ENCODE results near the gene OR14K1.
"Not testable (repeated sequence)": the region's sequence is repeated elsewhere in the genome, so short reads cannot be mapped to it uniquely, and the experiment has no call there.

Gene OR14K1, protein sequence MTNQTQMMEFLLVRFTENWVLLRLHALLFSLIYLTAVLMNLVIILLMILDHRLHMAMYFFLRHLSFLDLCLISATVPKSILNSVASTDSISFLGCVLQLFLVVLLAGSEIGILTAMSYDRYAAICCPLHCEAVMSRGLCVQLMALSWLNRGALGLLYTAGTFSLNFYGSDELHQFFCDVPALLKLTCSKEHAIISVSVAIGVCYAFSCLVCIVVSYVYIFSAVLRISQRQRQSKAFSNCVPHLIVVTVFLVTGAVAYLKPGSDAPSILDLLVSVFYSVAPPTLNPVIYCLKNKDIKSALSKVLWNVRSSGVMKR

DNA sequence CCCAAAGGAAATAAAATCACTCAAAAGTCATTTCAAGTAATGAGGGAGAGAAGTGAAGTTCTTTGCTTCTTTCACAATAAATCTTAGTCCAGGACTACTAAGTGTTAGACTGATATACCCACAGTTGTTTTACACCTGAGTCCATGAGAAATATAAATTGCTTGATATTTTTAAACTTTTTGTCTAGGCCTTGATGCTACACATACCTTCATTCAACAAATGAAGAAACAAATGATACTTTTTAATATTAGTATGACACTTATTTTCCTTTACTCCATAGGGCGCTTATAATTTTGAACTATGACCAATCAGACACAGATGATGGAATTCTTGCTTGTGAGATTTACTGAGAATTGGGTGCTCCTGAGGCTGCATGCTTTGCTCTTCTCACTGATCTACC is at the start of gene OR14K1:
OR14K1 (plus strand) TSS at position 301 of the 400 bp plus-strand sequence; CDS start at position 301, 0 bp downstream.
- Mint-ChIP-seq H3K27me3 (no peaks in the 10 kb centered on the region), H3K4me1 (ENCODE audit: low read depth) (no peaks in the 10 kb centered on the region), H3K9me3 (no peaks in the 10 kb centered on the region), H3K36me3 (ENCODE audit: low read depth) (no peaks in the 10 kb centered on the region), H3K4me3 (no peak within 1 kb of the TSS), H3K27ac (no peak within 1 kb of the TSS)
- no peak for DNase-seq

DNA sequence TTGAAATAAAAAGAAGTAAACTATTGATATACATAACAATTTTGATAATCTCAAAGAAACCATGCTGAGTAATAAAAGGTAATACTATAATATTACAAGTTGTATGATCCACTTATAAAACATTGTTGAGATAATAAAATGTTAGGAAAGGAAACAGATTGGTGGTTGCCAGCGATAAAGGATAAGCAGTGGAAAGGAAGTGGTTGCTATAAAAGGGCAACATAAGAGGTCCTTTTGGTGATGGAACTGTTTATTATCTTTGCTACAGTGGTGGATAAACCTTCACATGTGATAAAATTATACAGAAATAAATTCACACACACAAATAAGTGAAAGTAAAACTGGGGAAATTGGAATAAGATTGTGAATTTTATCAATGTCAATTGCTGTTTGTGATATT is 37.1 kb upstream of the OR14K1 start:
- Mint-ChIP-seq H3K27me3 (peaks cover 4% of the 10 kb centered on the region), H3K27ac (no peak overlapping the region), H3K4me1 (ENCODE audit: low read depth) (no peaks in the 10 kb centered on the region), H3K9me3 (peaks cover 6% of the 10 kb centered on the region), H3K4me3 (no peak overlapping the region), H3K36me3 (ENCODE audit: low read depth) (no peaks in the 10 kb centered on the region)
- no peak for DNase-seq

DNA sequence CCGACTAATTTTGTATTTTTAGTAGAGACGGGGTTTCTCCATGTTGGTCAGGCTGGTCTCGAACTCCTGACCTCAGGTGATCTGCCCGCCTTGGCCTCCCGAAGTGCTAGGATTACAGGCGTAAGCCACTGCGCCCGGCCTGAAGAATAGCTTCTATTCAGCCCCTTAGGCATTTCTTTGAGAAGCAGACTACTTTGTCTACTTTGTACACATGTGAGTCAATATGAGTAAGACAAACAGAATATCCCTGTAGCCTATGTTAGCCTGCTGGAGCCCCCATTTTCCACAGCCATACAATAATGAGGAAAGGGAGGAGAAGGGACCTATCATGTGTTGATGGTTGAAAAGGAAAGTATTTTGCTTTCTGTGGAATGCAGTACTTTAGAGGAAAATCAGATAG is 27.7 kb upstream of the OR14K1 start:
- not testable (repeated sequence) for DNase-seq; H3K36me3 Mint-ChIP-seq (ENCODE audit: low read depth); H3K27me3 Mint-ChIP-seq; H3K4me1 Mint-ChIP-seq (ENCODE audit: low read depth); H3K4me3 Mint-ChIP-seq; H3K9me3 Mint-ChIP-seq; H3K27ac Mint-ChIP-seq

DNA sequence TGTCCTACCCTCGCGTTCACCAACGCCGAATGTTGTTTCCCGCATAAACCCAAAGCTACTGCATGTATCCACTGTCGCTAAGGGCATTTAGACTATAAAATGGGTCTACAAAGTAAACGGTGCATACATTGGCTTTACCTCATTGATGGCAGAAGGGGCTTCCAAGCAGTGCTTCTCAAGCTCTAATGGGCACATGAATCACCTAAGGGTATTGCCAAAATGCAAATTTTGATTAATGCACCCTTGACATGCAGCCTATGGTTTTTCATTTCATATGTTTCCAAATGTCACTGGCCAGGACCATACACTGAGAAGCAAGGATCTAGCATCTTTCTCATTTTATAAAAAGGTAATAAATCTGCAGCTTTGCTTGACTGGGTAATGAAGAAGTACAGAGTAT is 24.7 kb upstream of the OR14K1 start:
- H3K27ac Mint-ChIP-seq, result no peak overlapping the region

DNA sequence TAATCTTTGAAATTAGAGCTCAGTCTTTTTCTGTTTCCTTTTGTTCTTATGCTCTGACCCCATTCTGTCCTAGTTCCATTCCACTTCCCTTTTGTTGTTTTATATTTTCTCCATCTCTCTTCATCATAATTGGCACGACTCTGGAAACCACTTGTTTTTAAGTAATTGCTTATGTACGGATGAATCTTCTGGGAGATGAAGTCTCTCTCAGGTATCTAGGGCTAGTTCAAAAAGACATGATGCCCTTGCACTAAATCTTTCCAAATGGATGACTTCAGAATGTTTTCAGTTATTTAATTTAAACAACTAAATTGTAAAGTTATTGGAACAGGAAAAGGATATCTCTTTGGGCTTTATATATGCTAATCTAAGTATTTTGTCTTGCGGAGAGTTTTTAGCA is 21.9 kb upstream of the OR14K1 start, which contains the start of gene OR6F1:
OR6F1 (minus strand) TSS at position 101 of the 400 bp plus-strand sequence. CDS start 3,891 bp downstream, outside the sequence.
- Mint-ChIP-seq H3K36me3 (ENCODE audit: low read depth) (no peaks in the 10 kb centered on the region), H3K27me3 (no peaks in the 10 kb centered on the region), H3K4me3 (no peak within 1 kb of the TSS), H3K9me3 (no peaks in the 10 kb centered on the region), H3K27ac (no peak within 1 kb of the TSS), H3K4me1 (ENCODE audit: low read depth) (no peaks in the 10 kb centered on the region)
- no peak for DNase-seq

More for the DNA sequence above, 24.7 kb upstream of the OR14K1 start:
- no peak for DNase-seq
- no peaks in the 10 kb centered on the region for H3K36me3 Mint-ChIP-seq (ENCODE audit: low read depth)
- H3K4me3 Mint-ChIP-seq, result no peak overlapping the region
- H3K27me3 Mint-ChIP-seq, result no peaks in the 10 kb centered on the region
- no peaks in the 10 kb centered on the region for H3K4me1 Mint-ChIP-seq (ENCODE audit: low read depth)
- no peaks in the 10 kb centered on the region for H3K9me3 Mint-ChIP-seq

DNA sequence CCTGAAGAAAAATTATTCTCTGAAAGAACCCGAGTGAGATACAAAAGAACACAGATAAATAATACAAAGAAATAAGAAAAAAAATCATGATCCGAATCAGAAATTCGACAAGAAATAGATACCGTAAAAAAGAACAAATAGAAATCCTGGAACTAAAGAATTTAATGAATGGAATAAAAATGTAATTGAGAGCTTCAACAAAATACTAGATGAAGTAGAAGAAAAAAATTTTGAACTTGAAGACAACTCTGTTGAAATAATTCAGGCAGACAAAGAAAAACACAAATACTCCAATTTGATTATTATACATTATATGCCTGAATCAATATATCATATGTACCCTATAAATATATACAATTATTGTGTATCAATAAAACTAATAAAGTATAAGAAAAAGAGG is 17.2 kb upstream of the OR14K1 start:
- H3K27ac Mint-ChIP-seq, result no peak overlapping the region

DNA sequence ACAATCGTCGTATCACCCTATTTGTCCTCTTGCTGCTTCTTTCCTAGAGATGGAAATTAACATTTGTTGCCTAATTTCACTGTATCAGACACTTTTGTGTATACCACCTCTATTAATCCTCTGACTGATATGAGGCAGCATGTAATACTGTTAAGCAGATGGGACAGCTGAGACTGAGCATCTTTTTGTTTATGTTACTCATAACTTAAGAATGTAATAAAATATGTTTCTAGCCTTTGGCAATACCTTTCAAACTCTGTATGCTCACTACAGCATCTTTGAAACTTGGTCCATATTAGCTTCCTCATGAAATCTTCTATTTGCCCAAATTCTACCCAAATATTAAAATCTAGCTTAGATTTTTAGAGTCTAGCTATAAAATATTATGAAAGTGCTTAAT is 2.3 kb downstream of the OR14K1 start:
- Mint-ChIP-seq H3K4me3 (no peak overlapping the region), H3K36me3 (ENCODE audit: low read depth) (no peaks in the 10 kb centered on the region), H3K4me1 (ENCODE audit: low read depth) (no peaks in the 10 kb centered on the region), H3K9me3 (no peaks in the 10 kb centered on the region), H3K27me3 (no peaks in the 10 kb centered on the region), H3K27ac (no peak overlapping the region)
- DNase-seq, result no peak

More for the DNA sequence above, 17.2 kb upstream of the OR14K1 start:
- Mint-ChIP-seq H3K4me1 (ENCODE audit: low read depth) (no peaks in the 10 kb centered on the region), H3K9me3 (peaks cover 3% of the 10 kb centered on the region), H3K4me3 (no peak overlapping the region), H3K36me3 (ENCODE audit: low read depth) (no peaks in the 10 kb centered on the region), H3K27me3 (no peaks in the 10 kb centered on the region)
- DNase-seq, result no peak

DNA sequence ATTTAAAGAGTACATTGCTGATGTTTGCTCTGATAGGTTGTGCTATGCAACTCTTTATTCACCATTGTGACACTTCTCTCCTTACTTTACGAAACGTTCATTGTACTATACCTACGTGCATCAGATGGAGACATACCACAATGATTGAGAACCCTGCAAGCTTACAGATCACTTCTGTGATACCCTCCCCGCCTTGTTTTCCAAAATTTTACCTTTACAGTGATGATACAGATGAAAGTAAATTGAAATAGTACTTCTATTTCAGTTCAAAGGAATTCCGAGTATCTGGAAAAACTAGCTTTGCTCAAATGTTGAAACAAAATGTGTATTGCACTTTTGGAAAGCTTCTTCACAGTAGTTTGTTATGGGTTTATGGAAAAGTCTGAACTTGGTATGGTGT is 3.3 kb downstream of the OR14K1 start:
- H3K4me3 Mint-ChIP-seq, result no peak overlapping the region

DNA sequence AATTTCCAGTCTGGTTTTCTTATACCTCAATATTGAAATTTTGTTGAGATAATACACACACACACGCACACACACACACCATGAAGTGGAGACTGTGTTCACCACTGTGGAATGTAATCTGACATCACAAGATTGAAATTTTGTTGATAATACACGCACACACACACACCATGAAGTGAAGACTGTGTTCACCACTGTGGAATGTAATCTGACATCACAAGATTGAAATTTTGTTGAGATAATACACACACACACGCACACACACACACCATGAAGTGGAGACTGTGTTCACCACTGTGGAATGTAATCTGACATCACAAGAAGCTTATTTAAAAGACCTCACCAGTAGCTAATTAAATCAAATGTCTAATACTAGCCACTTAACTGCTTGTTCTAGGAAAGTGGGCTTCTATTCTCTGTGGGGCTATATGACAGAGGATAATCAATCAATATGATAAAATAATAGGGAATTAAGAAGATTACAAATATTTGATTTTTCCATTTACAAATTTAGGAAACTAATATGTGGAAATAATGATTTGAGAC is 3.9 kb downstream of the OR14K1 start:
- not testable (repeated sequence) for H3K4me3 Mint-ChIP-seq; H3K27ac Mint-ChIP-seq; H3K27me3 Mint-ChIP-seq; DNase-seq; H3K36me3 Mint-ChIP-seq (ENCODE audit: low read depth); H3K4me1 Mint-ChIP-seq (ENCODE audit: low read depth); H3K9me3 Mint-ChIP-seq

More for the DNA sequence above, 3.3 kb downstream of the OR14K1 start:
- no peak overlapping the region for H3K27ac Mint-ChIP-seq
- DNase-seq, result no peak
- H3K27me3 Mint-ChIP-seq, result no peaks in the 10 kb centered on the region
- H3K9me3 Mint-ChIP-seq, result no peaks in the 10 kb centered on the region
- no peaks in the 10 kb centered on the region for H3K4me1 Mint-ChIP-seq (ENCODE audit: low read depth)
- H3K36me3 Mint-ChIP-seq (ENCODE audit: low read depth), result no peaks in the 10 kb centered on the region

DNA sequence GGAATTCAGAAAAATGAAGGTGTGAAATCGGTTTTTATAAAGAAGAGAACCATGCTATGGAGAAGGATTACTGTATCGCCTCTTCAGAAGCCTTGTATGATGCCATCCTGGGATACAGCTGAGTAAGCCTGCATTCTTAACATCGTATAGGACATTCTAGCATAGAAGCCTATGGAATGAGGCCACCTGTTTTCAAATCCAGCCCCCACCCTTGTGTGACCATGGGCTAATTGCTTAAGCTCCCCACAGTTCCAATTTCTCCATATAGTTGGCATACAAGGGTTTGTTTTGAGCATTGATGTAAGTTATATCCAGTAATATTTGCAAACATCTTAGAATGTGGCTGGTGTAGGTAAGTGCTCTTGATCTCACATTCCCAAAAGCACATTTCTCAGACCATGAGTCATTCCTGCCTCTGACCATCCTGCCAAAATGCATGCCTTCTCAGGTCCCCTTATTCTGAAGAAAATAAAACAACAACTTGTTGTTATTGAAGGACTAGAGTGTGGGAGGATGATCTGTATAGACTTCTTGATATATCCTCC is 8.0 kb downstream of the OR14K1 start:
- Mint-ChIP-seq H3K4me3 (no peak overlapping the region), H3K9me3 (peaks cover 8% of the 10 kb centered on the region), H3K36me3 (ENCODE audit: low read depth) (no peaks in the 10 kb centered on the region), H3K27me3 (no peaks in the 10 kb centered on the region), H3K27ac (no peak overlapping the region), H3K4me1 (ENCODE audit: low read depth) (no peaks in the 10 kb centered on the region)
- DNase-seq, result no peak

DNA sequence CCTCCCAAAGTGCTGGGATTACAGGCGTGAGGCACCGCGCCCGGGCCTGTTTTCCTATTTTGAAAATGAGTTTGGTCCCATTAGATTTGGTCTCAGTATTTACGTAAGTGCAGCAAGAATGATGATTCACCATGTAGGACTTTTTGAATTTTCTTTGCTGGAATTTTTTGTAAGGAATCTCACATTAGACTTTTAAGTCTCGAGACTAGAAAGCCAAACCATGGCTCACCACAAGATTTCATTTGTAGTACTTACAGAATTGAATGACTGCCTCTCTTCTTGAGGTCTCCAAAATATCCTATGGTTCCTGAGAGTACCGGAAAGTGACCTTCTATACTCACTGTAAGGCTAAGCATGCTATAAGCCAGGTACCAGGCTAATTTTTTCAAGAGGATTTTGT is 9.2 kb downstream of the OR14K1 start:
- H3K27ac Mint-ChIP-seq, result no peak overlapping the region
- H3K36me3 Mint-ChIP-seq (ENCODE audit: low read depth), result no peaks in the 10 kb centered on the region
- H3K9me3 Mint-ChIP-seq, result peaks cover 8% of the 10 kb centered on the region
- H3K27me3 Mint-ChIP-seq, result no peaks in the 10 kb centered on the region
- DNase-seq, result no peak
- no peaks in the 10 kb centered on the region for H3K4me1 Mint-ChIP-seq (ENCODE audit: low read depth)
- no peak overlapping the region for H3K4me3 Mint-ChIP-seq

DNA sequence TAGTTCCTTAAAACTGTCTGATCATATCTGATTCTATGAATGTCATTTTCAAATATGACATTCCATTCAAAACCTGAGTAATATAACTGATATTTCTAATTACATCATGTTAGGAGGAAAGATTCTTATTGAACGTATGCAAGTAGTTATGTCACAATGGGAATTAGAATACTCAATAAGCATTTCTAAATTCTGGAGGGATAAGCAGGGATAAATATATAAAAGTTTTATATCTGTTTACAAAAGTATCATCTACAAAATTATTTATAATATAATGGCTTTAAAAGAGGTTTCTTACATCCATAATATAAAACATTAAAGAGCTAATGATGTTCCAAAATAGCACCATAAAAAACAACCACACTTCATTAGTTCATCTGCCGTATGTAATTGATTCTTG is 9.6 kb downstream of the OR14K1 start, which contains the start of gene OR14A2:
OR14A2 (minus strand) TSS at position 101 of the 400 bp plus-strand sequence.
- H3K36me3 Mint-ChIP-seq (ENCODE audit: low read depth), result no peaks in the 10 kb centered on the region
- H3K27ac Mint-ChIP-seq, result no peak within 1 kb of the TSS
- H3K4me3 Mint-ChIP-seq, result no peak within 1 kb of the TSS
- peaks cover 8% of the 10 kb centered on the region for H3K9me3 Mint-ChIP-seq
- H3K4me1 Mint-ChIP-seq (ENCODE audit: low read depth), result no peaks in the 10 kb centered on the region
- no peak for DNase-seq
- H3K27me3 Mint-ChIP-seq, result no peaks in the 10 kb centered on the region

DNA sequence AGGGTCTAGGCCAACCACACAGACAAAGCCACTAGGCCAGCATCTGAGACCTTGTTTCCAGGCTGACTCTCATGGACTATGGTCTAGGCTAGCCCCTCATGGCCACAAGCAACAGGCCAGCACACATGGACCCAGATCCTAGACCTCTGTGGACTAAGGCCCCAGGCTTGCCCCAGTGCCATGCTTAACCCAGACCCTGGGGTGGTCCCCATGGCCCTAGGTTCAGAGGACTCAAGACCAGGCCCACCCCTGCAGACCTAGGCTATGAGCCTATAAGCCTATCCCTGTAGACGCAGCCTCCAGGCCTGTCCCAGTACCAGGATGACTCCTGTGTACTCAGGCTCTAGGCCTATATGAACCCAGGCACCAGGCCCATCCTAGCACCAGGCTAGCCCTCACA is 11.5 kb downstream of the OR14K1 start:
- Mint-ChIP-seq H3K36me3 (ENCODE audit: low read depth) (no peaks in the 10 kb centered on the region), H3K27me3 (no peaks in the 10 kb centered on the region), H3K9me3 (peaks cover 8% of the 10 kb centered on the region), H3K27ac (no peak overlapping the region), H3K4me1 (ENCODE audit: low read depth) (no peaks in the 10 kb centered on the region), H3K4me3 (no peak overlapping the region)
- DNase-seq, result no peak

DNA sequence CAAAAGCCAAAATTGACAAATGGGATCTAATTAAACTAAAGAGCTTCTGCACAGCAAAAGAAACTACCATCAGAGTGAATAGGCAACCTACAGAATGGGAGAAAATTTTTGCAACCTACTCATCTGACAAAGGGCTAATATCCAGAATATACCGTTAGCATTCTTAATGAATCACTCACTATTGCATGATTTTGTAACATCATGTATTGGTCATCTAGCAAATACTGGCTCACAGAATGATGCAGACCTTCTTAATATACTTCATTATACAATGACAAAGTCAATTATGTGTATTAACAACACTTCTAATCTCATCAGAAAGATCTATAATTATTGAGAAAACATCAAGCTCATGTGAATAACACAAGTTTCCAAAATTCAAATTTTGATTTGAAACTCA is 15.9 kb downstream of the OR14K1 start:
- not testable (repeated sequence) for H3K4me1 Mint-ChIP-seq (ENCODE audit: low read depth); DNase-seq; H3K4me3 Mint-ChIP-seq; H3K27me3 Mint-ChIP-seq; H3K36me3 Mint-ChIP-seq (ENCODE audit: low read depth); H3K9me3 Mint-ChIP-seq; H3K27ac Mint-ChIP-seq

DNA sequence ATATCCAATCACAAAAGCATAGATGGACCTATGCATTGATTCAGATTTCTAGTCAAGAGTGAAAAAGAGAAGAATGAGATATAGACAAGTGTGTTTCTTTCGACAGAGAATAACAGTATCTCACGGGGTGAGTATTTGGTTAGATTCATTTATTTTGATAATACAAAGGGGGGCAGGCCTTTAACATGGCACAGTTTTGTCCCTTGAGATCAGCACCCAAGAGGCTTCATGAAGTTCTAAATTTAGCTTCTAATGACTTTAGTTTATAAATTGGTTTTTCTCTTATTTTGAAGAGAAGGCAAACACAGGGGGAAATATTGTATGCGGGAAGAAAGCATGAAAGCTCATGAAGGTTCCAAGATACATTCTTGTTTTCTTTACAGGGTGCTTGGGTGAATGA is 22.0 kb downstream of the OR14K1 start, which contains the start of gene OR1C1:
OR1C1 (minus strand) TSS at position 101 of the 400 bp plus-strand sequence. CDS start 2,150 bp downstream, outside the sequence.
- no peak for DNase-seq
- H3K27ac Mint-ChIP-seq, result no peak within 1 kb of the TSS

More for the DNA sequence above, 22.0 kb downstream of the OR14K1 start, which contains the start of gene OR1C1:
- H3K4me3 Mint-ChIP-seq, result no peak within 1 kb of the TSS
- H3K36me3 Mint-ChIP-seq (ENCODE audit: low read depth), result no peaks in the 10 kb centered on the region
- no peaks in the 10 kb centered on the region for H3K4me1 Mint-ChIP-seq (ENCODE audit: low read depth)
- H3K27me3 Mint-ChIP-seq, result no peaks in the 10 kb centered on the region
- no peaks in the 10 kb centered on the region for H3K9me3 Mint-ChIP-seq

Measured in activated T-cell treated with anti-CD3 and anti-CD28 coated beads, Interleukin-2, amount 50 U/mL, for 24 hours (primary cell).